Stimulated activated CD4-positive, alpha-beta T cell treated with anti-CD3 and anti-CD28 coated beads, Interleukin-1b, Interleukin-23, amount 100 ng/mL, for 4 hours (primary cell): ENCODE measurements around the gene KRT13.

ENCODE experiments used
- DNase-seq, 2 donors: peaks; one replicate each; pipeline ENCODE4 v3.0.0-alpha.2; 2020; ENCODE audit warnings: low read depth in 2 of 2

KRT13 gene

DNA sequence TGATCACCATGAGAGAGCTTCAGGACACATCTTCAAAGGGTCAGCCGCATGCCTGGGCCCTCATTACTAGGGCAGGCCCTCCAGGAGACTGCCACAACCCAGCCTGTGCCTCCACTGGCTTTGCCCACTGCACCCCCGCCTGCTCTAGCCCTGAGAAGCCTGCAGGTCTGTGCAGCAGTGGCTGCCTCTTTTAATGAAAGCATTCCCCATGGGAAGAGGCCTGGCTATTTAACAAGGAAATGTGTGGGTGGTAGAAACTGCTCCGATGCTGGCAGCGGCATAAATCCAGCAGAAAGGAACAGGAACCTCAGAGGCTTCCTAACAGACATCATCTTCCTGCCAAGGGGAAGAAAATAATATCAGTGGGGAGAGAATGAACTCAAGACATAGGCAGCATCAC is 37.9 kb downstream of the KRT13 start:
- DNase-seq: no peak

- no peak for DNase-seq
Observed at GRCh38 chr17:41466988-41467387, 38.4 kb downstream of the KRT13 start, which contains the start of gene KRT32. KRT32 (minus strand) TSS chr17:41467386; CDS start chr17:41467325, 61 bp downstream.

DNA sequence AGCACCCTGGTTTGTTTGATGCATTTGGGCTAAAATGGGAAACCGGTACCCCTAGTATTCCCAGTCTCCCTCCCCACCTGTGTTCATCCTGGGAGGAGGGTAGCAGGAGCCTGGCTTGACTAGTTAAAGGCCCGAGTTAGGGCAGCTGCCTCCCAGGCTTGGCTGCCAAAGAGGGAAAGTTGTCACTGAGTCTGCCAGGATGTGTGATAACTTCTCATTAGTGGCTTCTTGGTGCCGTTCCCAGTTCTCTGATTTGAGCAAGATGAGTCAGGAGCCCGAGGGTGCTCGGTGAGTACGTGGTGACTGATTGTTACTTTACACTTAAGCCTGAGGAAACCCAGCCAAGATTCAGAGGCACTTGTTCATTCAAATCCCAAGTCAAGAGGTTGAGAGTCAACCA is 40.7 kb downstream of the KRT13 start:
- no peak for DNase-seq

DNA sequence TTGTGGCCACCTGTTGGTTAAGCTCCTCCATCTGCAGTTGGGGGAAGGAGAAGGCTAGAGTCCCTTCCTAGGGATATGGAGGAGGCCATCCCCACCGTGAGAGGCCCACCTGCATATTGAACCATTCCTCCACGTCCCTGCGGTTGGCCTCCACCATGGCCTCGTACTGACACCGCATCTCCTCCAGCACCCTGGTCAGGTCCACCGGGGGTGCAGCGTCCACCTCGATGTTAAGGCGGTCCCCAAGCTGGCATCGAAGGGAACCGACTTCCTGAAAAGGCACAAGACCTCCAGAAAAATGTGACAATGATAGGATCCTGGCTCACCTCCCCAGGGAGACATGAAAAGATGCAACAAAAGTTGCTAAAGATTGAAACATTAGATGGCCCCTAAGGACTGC is 41.2 kb downstream of the KRT13 start:
- no peak for DNase-seq

DNA sequence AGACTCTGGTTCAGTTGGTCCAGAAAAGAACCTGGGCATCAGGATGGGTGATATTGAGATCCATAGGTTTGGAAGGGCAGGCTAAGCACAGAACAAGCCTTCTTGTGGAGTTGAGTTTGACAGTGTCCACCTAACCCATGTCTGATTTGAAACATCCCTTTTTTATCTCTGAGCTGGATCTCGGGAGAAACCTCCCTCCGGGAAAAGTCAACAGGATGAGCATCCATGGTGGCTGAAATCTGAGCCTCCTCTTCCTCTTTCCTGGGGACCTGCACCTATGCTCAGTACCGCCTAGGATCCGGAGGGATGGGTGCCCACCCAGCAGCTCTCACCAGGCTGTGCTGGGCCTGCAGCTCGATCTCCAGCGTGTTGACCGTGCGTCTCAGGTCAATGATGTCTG is 41.7 kb downstream of the KRT13 start:
- no peak for DNase-seq

- no peak for DNase-seq
Observed at GRCh38 chr17:41462705-41463104, 42.7 kb downstream of the KRT13 start.

DNA sequence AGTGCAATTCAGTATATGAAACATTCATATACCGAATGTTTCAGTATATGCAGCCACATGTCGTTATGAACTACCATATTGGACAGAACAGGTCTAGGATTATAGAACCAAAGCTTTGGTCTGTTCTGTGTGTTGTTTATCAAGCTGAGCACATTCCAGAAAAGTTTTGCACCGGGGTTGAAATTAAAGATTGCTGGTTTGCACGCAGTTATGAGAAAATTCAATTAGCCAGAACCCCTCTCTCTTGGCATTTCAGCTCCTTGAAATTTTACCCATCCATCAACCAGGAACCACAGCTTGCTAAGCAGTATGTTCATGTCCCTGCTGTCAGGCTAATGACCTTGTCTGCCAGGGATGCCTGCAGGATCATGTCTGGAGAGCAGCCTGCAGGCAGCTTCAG is 47.7 kb downstream of the KRT13 start:
- no peak for DNase-seq

DNA sequence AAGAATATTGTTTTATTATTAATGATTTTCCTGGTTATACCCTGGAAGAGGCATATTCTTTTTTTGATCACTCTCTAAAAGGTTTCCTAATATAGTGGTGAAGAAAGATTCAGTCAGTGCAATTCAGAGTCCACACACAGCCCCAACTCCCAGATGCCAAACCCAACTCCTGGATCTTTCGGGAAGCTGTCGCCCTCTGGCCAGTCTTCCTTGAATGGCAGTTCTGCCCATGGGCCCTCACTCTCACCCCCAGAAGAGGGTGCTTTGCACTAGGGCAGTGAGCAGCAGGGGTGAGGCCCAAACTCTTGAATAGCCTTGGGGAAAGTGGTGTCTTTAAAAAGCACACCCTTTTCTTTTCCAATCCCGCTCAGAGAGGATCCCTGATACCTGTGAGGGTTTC is 49.2 kb downstream of the KRT13 start:
- DNase-seq: no peak

DNA sequence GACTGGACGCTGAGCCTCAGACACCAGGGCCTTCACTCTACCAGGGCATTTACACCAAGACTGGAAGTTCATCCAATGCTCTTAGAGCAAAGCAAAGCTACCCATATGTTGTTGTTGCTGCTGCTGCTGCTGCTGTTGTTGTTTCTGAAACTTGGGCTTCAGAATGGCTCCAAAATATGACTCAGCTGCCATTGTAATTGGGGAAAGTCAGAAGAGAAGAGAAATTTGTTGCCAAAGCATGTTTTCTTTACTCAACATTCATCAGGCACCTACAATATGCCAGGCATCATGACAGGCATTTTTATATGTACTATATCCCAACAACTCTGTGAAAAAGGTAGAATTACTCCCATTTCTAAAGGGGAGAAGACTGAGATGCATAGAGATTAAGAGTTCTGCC is 50.2 kb downstream of the KRT13 start:
- no peak for DNase-seq

DNA sequence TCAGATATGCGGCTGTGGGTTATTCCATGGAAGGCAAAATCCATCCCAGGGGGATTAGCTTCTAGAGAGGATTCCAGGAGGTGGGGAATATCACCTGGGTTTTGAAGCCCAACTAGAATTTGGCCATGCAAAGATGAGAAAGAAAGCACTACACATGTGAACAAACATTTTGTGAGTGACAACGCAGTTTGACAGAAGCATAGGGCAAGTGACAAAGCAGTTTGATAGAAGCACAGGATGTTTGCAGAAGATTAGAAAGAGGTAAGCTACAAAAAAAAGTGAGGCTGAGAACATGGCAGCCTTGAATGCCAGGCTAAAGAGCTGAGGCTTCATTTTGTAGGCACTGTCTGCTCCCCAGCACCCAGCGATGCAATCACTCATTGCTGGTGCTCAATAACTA is 52.3 kb downstream of the KRT13 start:
- no peak for DNase-seq

GRCh38 chr17:41452281-41452680 is 53.1 kb downstream of the KRT13 start:
- DNase-seq: no peak

DNA sequence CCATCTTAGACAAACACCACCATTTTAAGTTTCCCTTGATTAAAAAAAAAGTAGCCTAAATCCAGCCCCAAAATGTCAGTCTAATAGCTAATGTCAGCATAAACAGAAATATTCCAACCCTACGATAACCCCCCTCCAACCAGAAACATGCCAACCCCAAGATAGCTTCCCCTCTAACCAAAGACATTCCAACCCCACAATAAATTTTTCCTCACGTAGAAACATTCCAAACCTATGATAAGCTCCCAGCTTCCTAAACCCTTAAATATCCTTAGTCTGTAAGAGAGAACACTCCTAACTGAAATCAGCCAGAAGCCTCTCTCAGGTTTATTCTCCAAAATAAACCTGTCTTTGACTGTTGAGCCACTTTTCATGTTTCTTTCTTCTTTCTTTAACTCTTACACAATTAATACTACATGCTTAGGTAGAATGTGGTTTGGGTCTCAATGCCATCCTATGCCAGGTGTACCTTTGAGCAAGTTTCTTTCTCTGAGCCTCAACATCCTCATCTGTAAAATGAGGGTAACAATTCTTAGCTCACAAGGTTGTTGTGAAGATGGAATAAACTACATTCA is 54.2 kb downstream of the KRT13 start:
- no peak for DNase-seq
